WTC11 (cell line): ENCODE results near the gene STARD5. TPM values are rescaled to one million over a fixed set of nuclear protein-coding genes. Genes with fewer than 3 reads are reported as not detected.

Experiments
- ATAC-seq: fragments of 200-7000 bp; cut with Tn5 transposase; 2 replicates; pipeline ENCODE4 v1.10.0; 2021; ENCODE audit warnings: mild to moderate bottlenecking, moderate library complexity
- CTCF ChIA-PET: fragments of 300-600 bp; sonication (Branson Sonifier 250); formaldehyde crosslinking; loops from one replicate; lab custom pipeline; 2021; ENCODE audit warnings: antibody characterized with exemption; lab: Charles Lee
- POLR2A ChIA-PET: fragments of 350-600 bp; sonication (Branson Sonifier 250); formaldehyde crosslinking; loops from one replicate; lab custom pipeline; 2021; ENCODE audit warnings: antibody characterized with exemption; lab: Charles Lee
- DNase-seq: peaks from one replicate; pipeline ENCODE4 v3.0.0; 2021; ENCODE audit warnings: low spot score
- H3K27ac Mint-ChIP-seq: 2 replicates; pipeline ENCODE4 v1.8.0; 2021; ENCODE audit warnings: mixed read lengths
- H3K27me3 Mint-ChIP-seq: 2 replicates; pipeline ENCODE4 v1.8.0; 2021; ENCODE audit warnings: low read depth, mild to moderate bottlenecking, moderate library complexity, mixed read lengths
- H3K36me3 Mint-ChIP-seq: 2 replicates; pipeline ENCODE4 v1.8.0; 2021; ENCODE audit warnings: mixed read lengths
- H3K4me1 Mint-ChIP-seq: 2 replicates; pipeline ENCODE4 v1.8.0; 2022; ENCODE audit warnings: mixed read lengths
- H3K4me3 Mint-ChIP-seq: 2 replicates; pipeline ENCODE4 v1.8.0; 2021; ENCODE audit warnings: mild to moderate bottlenecking, moderate library complexity, mixed read lengths
- H3K9me3 Mint-ChIP-seq: 2 replicates; pipeline ENCODE4 v1.8.0; 2021; ENCODE audit warnings: mixed read lengths
- ATF3 ChIP-seq: sonication (generic); formaldehyde crosslinking; conservative IDR thresholded peaks from 2 replicates; pipeline ENCODE4 v1.8.1; 2022; ENCODE audit warnings: mild to moderate bottlenecking, missing genetic modification reagents
- ATF6 ChIP-seq: sonication (generic); formaldehyde crosslinking; IDR thresholded peaks from 2 replicates; pipeline ENCODE4 v1.8.1; 2023; ENCODE audit warnings: mild to moderate bottlenecking, missing genetic modification reagents
- CBFB ChIP-seq: sonication (generic); formaldehyde crosslinking; IDR thresholded peaks from 2 replicates; pipeline ENCODE4 v1.8.1; 2022; ENCODE audit warnings: mild to moderate bottlenecking, low read depth, missing genetic modification reagents
- CREB1 ChIP-seq: sonication (generic); formaldehyde crosslinking; IDR thresholded peaks from 2 replicates; pipeline ENCODE4 v1.8.0; 2023; ENCODE audit warnings: mild to moderate bottlenecking, missing genetic modification reagents
- EMX1 ChIP-seq: fragments of 250-450 bp; sonication (Bioruptor Pico); IDR thresholded peaks from 2 replicates; pipeline ENCODE4 v1.8.0; 2021; ENCODE audit warnings: mild to moderate bottlenecking
- ERG ChIP-seq: fragments of 250-450 bp; sonication (Bioruptor Pico); IDR thresholded peaks from 2 replicates; pipeline ENCODE4 v1.8.0; 2021; ENCODE audit warnings: mild to moderate bottlenecking
- IRF1 ChIP-seq: sonication (generic); formaldehyde crosslinking; IDR thresholded peaks from 2 replicates; pipeline ENCODE4 v1.8.0; 2023; ENCODE audit warnings: missing genetic modification reagents
- JAZF1 ChIP-seq: fragments of 250-450 bp; sonication (Bioruptor Pico); IDR thresholded peaks from 2 replicates; pipeline ENCODE4 v1.9.0; 2021; ENCODE audit warnings: moderate library complexity, mild to moderate bottlenecking, inconsistent platforms
- JUN ChIP-seq: sonication (generic); formaldehyde crosslinking; IDR thresholded peaks from 2 replicates; pipeline ENCODE4 v1.8.0; 2023; ENCODE audit warnings: mild to moderate bottlenecking, missing genetic modification reagents
- KAT7 ChIP-seq: sonication (generic); formaldehyde crosslinking; IDR thresholded peaks from 2 replicates; pipeline ENCODE4 v1.8.1; 2023; ENCODE audit warnings: missing genetic modification reagents, mild to moderate bottlenecking, borderline replicate concordance
- MAX ChIP-seq: sonication (generic); formaldehyde crosslinking; IDR thresholded peaks from 2 replicates; pipeline ENCODE4 v1.8.0; 2022; ENCODE audit warnings: mild to moderate bottlenecking, missing genetic modification reagents
- MXD4 ChIP-seq: fragments of 250-450 bp; sonication (Bioruptor Pico); IDR thresholded peaks from 2 replicates; pipeline ENCODE4 v1.8.0; 2021; ENCODE audit warnings: mild to moderate bottlenecking, moderate library complexity, borderline replicate concordance
- MYBL2 ChIP-seq: sonication (generic); formaldehyde crosslinking; IDR thresholded peaks from 2 replicates; pipeline ENCODE4 v1.8.1; 2023; ENCODE audit warnings: mild to moderate bottlenecking, moderate library complexity, missing genetic modification reagents
- NFATC4 ChIP-seq: fragments of 250-450 bp; sonication (Bioruptor Pico); IDR thresholded peaks from 2 replicates; pipeline ENCODE4 v1.9.0; 2021; ENCODE audit warnings: mild to moderate bottlenecking
- PRDM15 ChIP-seq: sonication (generic); formaldehyde crosslinking; IDR thresholded peaks from 2 replicates; pipeline ENCODE4 v1.8.0; 2022; ENCODE audit warnings: missing genetic modification reagents
- SMAD4 ChIP-seq: sonication (generic); formaldehyde crosslinking; IDR thresholded peaks from 2 replicates; pipeline ENCODE4 v1.8.0; 2022; ENCODE audit warnings: mild to moderate bottlenecking, missing genetic modification reagents
- TEAD4 ChIP-seq: sonication (generic); formaldehyde crosslinking; IDR thresholded peaks from 2 replicates; pipeline ENCODE4 v1.8.0; 2022; ENCODE audit warnings: mild to moderate bottlenecking, missing genetic modification reagents
- ZNF121 ChIP-seq: sonication (generic); formaldehyde crosslinking; IDR thresholded peaks from 2 replicates; pipeline ENCODE4 v1.8.0; 2023; ENCODE audit warnings: missing genetic modification reagents
- ZNF232 ChIP-seq: sonication (generic); formaldehyde crosslinking; IDR thresholded peaks from 2 replicates; pipeline ENCODE4 v1.8.0; 2022; ENCODE audit warnings: mild to moderate bottlenecking, missing genetic modification reagents
- ZNF416 ChIP-seq: fragments of 250-450 bp; sonication (Bioruptor Pico); IDR thresholded peaks from 2 replicates; pipeline ENCODE4 v1.9.0; 2021; ENCODE audit warnings: mild to moderate bottlenecking, inconsistent platforms
- ZNF423 ChIP-seq: fragments of 250-450 bp; sonication (Bioruptor Pico); IDR thresholded peaks from 2 replicates; pipeline ENCODE4 v2.1.2; 2022; ENCODE audit warnings: mild to moderate bottlenecking, moderate library complexity
- ZNF671 ChIP-seq: fragments of 250-450 bp; sonication (Bioruptor Pico); IDR thresholded peaks from 2 replicates; pipeline ENCODE4 v1.8.0; 2021; ENCODE audit warnings: mild to moderate bottlenecking
- total RNA-seq: library from RNA; stranded (reverse); gene quantifications from 3 replicates; pipeline ENCODE4 v1.2.3, GENCODE V29; 2021

Gene STARD5
- total RNA-seq, 1 experiment from 2014 or later = 6.8 TPM

- TF ChIP-seq ATF3 (CRISPR knock-in tag) (no peak), ZNF232 (CRISPR knock-in tag) (no peak)
- TF ChIP-seq, all 79 proteins: peak for 0
These were observed 34.0 kb downstream of the STARD5 start (continued) for GRCh38 chr15:81289910-81290309.

- no peak for TF ChIP-seq MXD4 (CRISPR knock-in tag)
- TF ChIP-seq NFATC4 (CRISPR knock-in tag) = no peak
- TF ChIP-seq ZNF423 = no peak
- no peak for TF ChIP-seq ATF6 (CRISPR knock-in tag)
- no peak for TF ChIP-seq IRF1 (CRISPR knock-in tag)
- no peak for TF ChIP-seq ZNF416 (CRISPR knock-in tag)
- TF ChIP-seq PRDM15 (CRISPR knock-in tag) = no peak
- TF ChIP-seq CBFB (CRISPR knock-in tag) = no peak
- TF ChIP-seq MAX (CRISPR knock-in tag) = no peak
- TF ChIP-seq, all 79 proteins: peak for 0
- ATAC-seq (no peak), DNase-seq (no peak)
- peaks cover under 1% of the 10 kb centered on the region; the same call in 1 of the 2 replicates for H3K4me1 Mint-ChIP-seq
- CTCF ChIA-PET = no interaction called here
- H3K27ac Mint-ChIP-seq = no peak overlapping the region
- H3K9me3 Mint-ChIP-seq = no peaks in the 10 kb centered on the region
- H3K27me3 Mint-ChIP-seq = no peaks in the 10 kb centered on the region
- POLR2A ChIA-PET = no interaction called here
- no peak overlapping the region for H3K4me3 Mint-ChIP-seq
- no peaks in the 10 kb centered on the region for H3K36me3 Mint-ChIP-seq
These were observed 35.3 kb downstream of the STARD5 start for GRCh38 chr15:81288616-81289015.

GRCh38 chr15:81288040-81288439 is 35.9 kb downstream of the STARD5 start:
- ATAC-seq (no peak), DNase-seq (no peak)
- Mint-ChIP-seq H3K9me3 (no peaks in the 10 kb centered on the region), H3K27ac (no peak overlapping the region), H3K27me3 (no peaks in the 10 kb centered on the region), H3K4me3 (no peak overlapping the region), H3K36me3 (no peaks in the 10 kb centered on the region), H3K4me1 (no peaks in the 10 kb centered on the region)
- ChIA-PET CTCF (interaction anchor here (2.6 kb wide), 1 partner anchor 13 kb away, joined by 10 read pairs; no protein-coding TSS in a partner anchor), POLR2A (no interaction called here)
- TF ChIP-seq KAT7 (no peak), JAZF1 (CRISPR knock-in tag) (no peak), ZNF671 (CRISPR knock-in tag) (no peak), MYBL2 (CRISPR knock-in tag) (no peak), SMAD4 (CRISPR knock-in tag) (no peak), ERG (CRISPR knock-in tag) (no peak), EMX1 (no peak), TEAD4 (CRISPR knock-in tag) (no peak), PRDM15 (CRISPR knock-in tag) (no peak), IRF1 (CRISPR knock-in tag) (no peak), JUN (CRISPR knock-in tag) (no peak), CREB1 (CRISPR knock-in tag) (no peak), ZNF121 (CRISPR knock-in tag) (no peak)
